ENCODE results near the gene JARID2.

GRCh38 chr6:15406452-15406851 lies 160.6 kb downstream of the JARID2 start:
- TF ChIP-seq, protein P1, sequence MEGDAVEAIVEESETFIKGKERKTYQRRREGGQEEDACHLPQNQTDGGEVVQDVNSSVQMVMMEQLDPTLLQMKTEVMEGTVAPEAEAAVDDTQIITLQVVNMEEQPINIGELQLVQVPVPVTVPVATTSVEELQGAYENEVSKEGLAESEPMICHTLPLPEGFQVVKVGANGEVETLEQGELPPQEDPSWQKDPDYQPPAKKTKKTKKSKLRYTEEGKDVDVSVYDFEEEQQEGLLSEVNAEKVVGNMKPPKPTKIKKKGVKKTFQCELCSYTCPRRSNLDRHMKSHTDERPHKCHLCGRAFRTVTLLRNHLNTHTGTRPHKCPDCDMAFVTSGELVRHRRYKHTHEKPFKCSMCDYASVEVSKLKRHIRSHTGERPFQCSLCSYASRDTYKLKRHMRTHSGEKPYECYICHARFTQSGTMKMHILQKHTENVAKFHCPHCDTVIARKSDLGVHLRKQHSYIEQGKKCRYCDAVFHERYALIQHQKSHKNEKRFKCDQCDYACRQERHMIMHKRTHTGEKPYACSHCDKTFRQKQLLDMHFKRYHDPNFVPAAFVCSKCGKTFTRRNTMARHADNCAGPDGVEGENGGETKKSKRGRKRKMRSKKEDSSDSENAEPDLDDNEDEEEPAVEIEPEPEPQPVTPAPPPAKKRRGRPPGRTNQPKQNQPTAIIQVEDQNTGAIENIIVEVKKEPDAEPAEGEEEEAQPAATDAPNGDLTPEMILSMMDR (IDR thresholded peaks at IDR 0.05): no peak
- TF ChIP-seq POLR2A (IDR thresholded peaks at IDR 0.05): no peak
